Upper lobe of left lung (tissue), 4 donors: ENCODE results near the gene CALB2.

Experiments used
- EP300 ChIP-seq, 4 donors: sonication (generic); formaldehyde crosslinking; IDR thresholded peaks; one replicate each; pipeline ENCODE4 v1.5.1; 2017; ENCODE audit warnings: antibody characterized with exemption in 4 of 4, control low read depth in 2 of 4
- POLR2AphosphoS5 ChIP-seq, 2 donors: sonication (generic); formaldehyde crosslinking; IDR thresholded peaks; one replicate each; pipeline ENCODE4 v1.5.1; 2017; ENCODE audit warnings: antibody characterized with exemption in 2 of 2
- TF ChIP-seq, protein P1 (sequence below), 6 experiments: fragments of 450-650 bp in 4 of 6; fragments of 200-600 bp in 2 of 6; sonication (generic) in 2 of 6; IDR thresholded peaks; one replicate each; pipeline ENCODE4 v1.5.1; 2016 to 2019; ENCODE audit warnings: antibody characterized with exemption in 6 of 6

DNA sequence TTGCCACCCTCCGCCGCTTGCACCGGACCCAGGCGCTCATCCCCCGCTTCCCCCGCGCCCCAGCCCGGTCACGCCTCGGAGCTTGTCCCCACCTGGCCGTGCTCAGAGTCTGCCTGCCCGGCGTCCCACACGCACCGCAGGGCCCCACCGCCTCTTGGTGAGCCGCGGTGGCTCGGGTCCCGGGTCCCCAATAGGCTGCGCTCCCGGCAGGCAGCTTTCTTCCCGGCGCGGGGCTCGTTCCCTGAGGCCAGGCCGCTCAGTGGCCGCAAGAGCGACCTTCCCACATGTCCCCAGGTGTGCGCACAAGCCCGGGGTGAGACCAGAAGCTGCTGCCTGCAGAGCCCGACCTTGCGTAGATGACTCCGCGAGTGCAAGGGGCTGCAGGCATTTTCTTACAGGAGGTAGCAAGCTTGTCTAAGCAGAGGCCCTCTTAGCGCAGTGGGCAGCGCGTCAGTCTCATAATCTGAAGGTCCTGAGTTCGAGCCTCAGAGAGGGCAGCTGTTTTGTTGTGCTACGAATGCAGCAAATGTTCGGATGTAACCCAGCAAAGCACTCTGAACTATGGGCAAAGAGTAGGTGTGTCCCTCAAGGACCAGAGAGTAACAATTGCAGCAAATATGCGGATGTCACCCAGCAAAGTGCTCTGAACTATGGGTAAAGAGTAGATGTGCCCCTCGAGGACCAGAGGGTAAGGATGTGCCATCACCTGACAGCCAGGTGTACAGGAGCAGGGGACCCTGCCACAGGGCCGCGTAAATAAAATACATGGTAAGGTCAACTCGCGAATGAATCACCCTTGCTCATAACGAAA lies 67.8 kb downstream of the CALB2 start:
- TF ChIP-seq, protein P1, sequence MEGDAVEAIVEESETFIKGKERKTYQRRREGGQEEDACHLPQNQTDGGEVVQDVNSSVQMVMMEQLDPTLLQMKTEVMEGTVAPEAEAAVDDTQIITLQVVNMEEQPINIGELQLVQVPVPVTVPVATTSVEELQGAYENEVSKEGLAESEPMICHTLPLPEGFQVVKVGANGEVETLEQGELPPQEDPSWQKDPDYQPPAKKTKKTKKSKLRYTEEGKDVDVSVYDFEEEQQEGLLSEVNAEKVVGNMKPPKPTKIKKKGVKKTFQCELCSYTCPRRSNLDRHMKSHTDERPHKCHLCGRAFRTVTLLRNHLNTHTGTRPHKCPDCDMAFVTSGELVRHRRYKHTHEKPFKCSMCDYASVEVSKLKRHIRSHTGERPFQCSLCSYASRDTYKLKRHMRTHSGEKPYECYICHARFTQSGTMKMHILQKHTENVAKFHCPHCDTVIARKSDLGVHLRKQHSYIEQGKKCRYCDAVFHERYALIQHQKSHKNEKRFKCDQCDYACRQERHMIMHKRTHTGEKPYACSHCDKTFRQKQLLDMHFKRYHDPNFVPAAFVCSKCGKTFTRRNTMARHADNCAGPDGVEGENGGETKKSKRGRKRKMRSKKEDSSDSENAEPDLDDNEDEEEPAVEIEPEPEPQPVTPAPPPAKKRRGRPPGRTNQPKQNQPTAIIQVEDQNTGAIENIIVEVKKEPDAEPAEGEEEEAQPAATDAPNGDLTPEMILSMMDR (IDR thresholded peaks at IDR 0.05) = no peak
- no peak for TF ChIP-seq EP300 (IDR thresholded peaks at IDR 0.05)
- no peak for TF ChIP-seq POLR2AphosphoS5 (IDR thresholded peaks at IDR 0.05)
